K562 (cell line): ENCODE measurements around the gene NT5DC4. TPM values are rescaled to one million over a fixed set of nuclear protein-coding genes. Genes with fewer than 3 reads are reported as not detected.

Experiments
- ATAC-seq: fragments of 200-7000 bp; cut with Tn5 transposase; 3 replicates; pipeline ENCODE4 v1.9.1; 2020; ENCODE audit warnings: moderate library complexity
- BruUV-seq: library from RNA; stranded (reverse); fragments of 400-500 nt; replicated peaks from 2 replicates; lab custom pipeline; 2021; lab: Mats Ljungman, UMichigan
- CTCF ChIA-PET: fragments of 300-600 bp; formaldehyde crosslinking; extraction: SDS; loops from one replicate; lab custom pipeline; 2021; ENCODE audit warnings: low intra/inter-chr PET ratio; lab: Yijun Ruan, JAX
- POLR2A ChIA-PET: fragments of 300-600, 350-650 bp; sonication (Branson Sonifier 250); formaldehyde crosslinking; extraction: SDS; loops from one replicate; lab custom pipeline; 2021; ENCODE audit warnings: antibody characterized with exemption, inconsistent platforms; lab: Yijun Ruan, JAX
- DNase-seq, 4 experiments: peaks; one replicate each; pipeline versions ENCODE4 v3.0.0 to v3.0.0-alpha.2; 2011 to 2018; ENCODE audit warnings: low spot score in 3 of 4, mixed read lengths in 3 of 4; ENCODE audit errors: extremely low read depth in 1 of 4
- FAIRE-seq: peaks from 2 replicates; lab custom pipeline; 2011; peaks lifted over from hg19 to GRCh38; lab: Jason Lieb, UNC
- H2AFZ ChIP-seq: 2 replicates; pipeline ENCODE4 v1.6.0; 2011; ENCODE audit warnings: low read depth, low read length, control low read depth, inconsistent platforms
- H3K27ac ChIP-seq: fragments of 200-600 bp; 3 replicates; pipeline ENCODE4 v1.8.0; 2011; ENCODE audit warnings: low read depth, mild to moderate bottlenecking, control low read depth, inconsistent platforms, low read length, moderate library complexity, mixed read lengths; ENCODE audit errors: extremely low read depth
- H3K27me3 ChIP-seq, 2 experiments: fragments of 300-600 bp in 1 of 2; 2 replicates in 1 of 2; 3 replicates in 1 of 2; pipeline versions ENCODE4 v1.6.0 to v1.8.0; 2011; ENCODE audit warnings: inconsistent platforms in 2 of 2, low read length in 2 of 2, mild to moderate bottlenecking in 1 of 2, mixed read lengths in 1 of 2, moderate library complexity in 1 of 2; ENCODE audit not compliant: control insufficient read depth in 2 of 2, insufficient read depth in 2 of 2
- H3K36me3 ChIP-seq: fragments of 300-600 bp; 3 replicates; pipeline ENCODE4 v1.8.0; 2011; ENCODE audit warnings: mild to moderate bottlenecking, low read length, inconsistent platforms; ENCODE audit not compliant: control insufficient read depth, insufficient read depth
- H3K4me1 ChIP-seq, 2 experiments: fragments of 200-600 bp in 1 of 2; replicated peaks in 1 of 2; 2 replicates in 1 of 2; 3 replicates in 1 of 2; pipeline versions ENCODE4 v1.5.1 to v1.8.0; 2011; ENCODE audit warnings: inconsistent platforms in 2 of 2, low read length in 2 of 2, mild to moderate bottlenecking in 1 of 2, mixed read lengths in 1 of 2, moderate library complexity in 1 of 2; ENCODE audit not compliant: control insufficient read depth in 2 of 2, insufficient read depth in 2 of 2
- H3K4me2 ChIP-seq: 2 replicates; pipeline ENCODE4 v1.6.1; 2011; ENCODE audit warnings: low read length, control low read depth, inconsistent platforms, mixed read lengths; ENCODE audit not compliant: insufficient read depth
- H3K4me3 ChIP-seq: fragments of 200-600 bp; sonication (generic), shearing (Covaris generic); 2 replicates; pipeline ENCODE4 v1.5.1; 2016; ENCODE audit warnings: control low read depth, inconsistent platforms
- H3K79me2 ChIP-seq: fragments of 200-600 bp; 3 replicates; pipeline ENCODE4 v1.8.0; 2011; ENCODE audit warnings: low read length, inconsistent platforms; ENCODE audit not compliant: control insufficient read depth, insufficient read depth
- H3K9ac ChIP-seq, 2 experiments: 2 replicates each; pipeline versions ENCODE4 v1.6.0 to v1.6.1; 2011; ENCODE audit warnings: low read depth in 2 of 2, low read length in 2 of 2, control low read depth in 1 of 2, inconsistent platforms in 1 of 2, mild to moderate bottlenecking in 1 of 2, mixed read lengths in 1 of 2; ENCODE audit not compliant: insufficient read depth in 1 of 2
- H3K9me1 ChIP-seq: one replicate; pipeline ENCODE4 v1.6.0; 2011; ENCODE audit warnings: inconsistent platforms, mild to moderate bottlenecking, low read length, moderate library complexity; ENCODE audit not compliant: control insufficient read depth, insufficient read depth
- H3K9me3 ChIP-seq: replicated peaks from 2 replicates; pipeline ENCODE4 v1.5.1; 2011; ENCODE audit warnings: low read depth, low read length, inconsistent platforms; ENCODE audit not compliant: control insufficient read depth, insufficient read depth
- H4K20me1 ChIP-seq: replicated peaks from 2 replicates; pipeline ENCODE4 v1.6.1; 2011; ENCODE audit warnings: low read length, inconsistent platforms, mixed read lengths; ENCODE audit not compliant: control insufficient read depth, insufficient read depth
- CBX5 ChIP-seq: IDR thresholded peaks from 2 replicates; pipeline ENCODE4 v1.6.1; 2014; ENCODE audit warnings: low read depth, borderline replicate concordance
- EHMT2 ChIP-seq: fragments of 450-650 bp; IDR thresholded peaks from 2 replicates; pipeline ENCODE4 v1.6.1; 2018; ENCODE audit warnings: antibody characterized with exemption
- KAT2B ChIP-seq: IDR thresholded peaks from one replicate; pipeline ENCODE4 v1.6.1; 2012; ENCODE audit warnings: low read depth, mild to moderate bottlenecking, control low read depth, inconsistent platforms, low read length, moderate library complexity
- MITF ChIP-seq: IDR thresholded peaks from 2 replicates; pipeline ENCODE4 v1.6.1; 2014; ENCODE audit warnings: antibody characterized with exemption
- NFATC3 ChIP-seq: fragments of 450-650 bp; IDR thresholded peaks from 2 replicates; pipeline ENCODE4 v1.6.1; 2017; ENCODE audit warnings: mild to moderate bottlenecking
- NR2C1 ChIP-seq, 2 experiments: fragments of 450-650 bp; IDR thresholded peaks; 2 replicates each; pipeline ENCODE4 v1.6.1; 2017; ENCODE audit warnings: mild to moderate bottlenecking in 2 of 2, antibody characterized with exemption in 1 of 2, inconsistent platforms in 1 of 2, missing compliant biosample characterization in 1 of 2, missing genetic modification characterization in 1 of 2
- POU5F1 ChIP-seq: fragments of 150-350 bp; IDR thresholded peaks from 2 replicates; pipeline ENCODE4 v1.6.1; 2014; ENCODE audit warnings: borderline replicate concordance, low read length, low read depth, mild to moderate bottlenecking; ENCODE audit not compliant: partially characterized antibody
- RBBP5 ChIP-seq: fragments of 200-600 bp; sonication (generic); IDR thresholded peaks from 2 replicates; pipeline ENCODE4 v1.6.1; 2012; ENCODE audit warnings: borderline replicate concordance, mild to moderate bottlenecking, low read length, control low read depth, inconsistent platforms; ENCODE audit not compliant: insufficient read depth, poor library complexity, severe bottlenecking
- SNAPC5 ChIP-seq: fragments of 250-450 bp; sonication (Bioruptor Pico); IDR thresholded peaks from 2 replicates; pipeline ENCODE4 v1.8.0; 2021; ENCODE audit warnings: moderate library complexity, mild to moderate bottlenecking, inconsistent platforms
- TGIF2 ChIP-seq: sonication (generic); formaldehyde crosslinking; IDR thresholded peaks from 2 replicates; pipeline ENCODE4 v1.8.1; 2022; ENCODE audit warnings: mild to moderate bottlenecking, missing genetic modification reagents, moderate library complexity
- ZC3H11A ChIP-seq: IDR thresholded peaks from 2 replicates; pipeline ENCODE4 v1.6.1; 2012; ENCODE audit warnings: low read depth, low read length, improper control_type of control experiment
- ZNF165 ChIP-seq: fragments of 250-450 bp; sonication (Bioruptor Pico); IDR thresholded peaks from 2 replicates; pipeline ENCODE4 v1.4.0; 2020; ENCODE audit warnings: borderline replicate concordance
- ZNF23 ChIP-seq: fragments of 250-450 bp; sonication (Bioruptor Pico); IDR thresholded peaks from 2 replicates; pipeline ENCODE4 v1.4.0; 2020; ENCODE audit warnings: mild to moderate bottlenecking
- ZNF263 ChIP-seq: sonication (generic); formaldehyde crosslinking; IDR thresholded peaks from 2 replicates; pipeline ENCODE4 v1.8.0; 2022; ENCODE audit warnings: mild to moderate bottlenecking, missing genetic modification reagents, borderline replicate concordance
- ZNF445 ChIP-seq: fragments of 250-450 bp; sonication (Bioruptor Pico); IDR thresholded peaks from 2 replicates; pipeline ENCODE4 v1.4.0; 2020; ENCODE audit warnings: low read depth, mild to moderate bottlenecking, moderate library complexity
- ZNF583 ChIP-seq: fragments of 250-450 bp; sonication (Bioruptor Pico); IDR thresholded peaks from 2 replicates; pipeline ENCODE4 v1.4.0; 2020
- WGBS: fragments of 100-300 bp; shearing (Covaris generic); methylation state at CpG from one replicate; pipeline ENCODE4 v1.1.6; 2016; ENCODE audit warnings: low coverage, mixed read lengths; ENCODE audit not compliant: insufficient coverage; ENCODE audit errors: missing lambda C conversion rate; 5-methylcytosine and 5-hydroxymethylcytosine counted together
- in situ Hi-C: fragments of 300-500 bp; cut with MboI; formaldehyde crosslinking; loops from 4 replicates; pipeline ENCODE4 v1.15.0; 2018; ENCODE audit warnings: inconsistent platforms, mixed read lengths
- intact Hi-C: fragments of 100-400 bp; cut with micrococcal nuclease; formaldehyde crosslinking; loops from 2 replicates; pipeline ENCODE4 v1.14.2; 2022
- polyA plus RNA-seq, 8 experiments: library from polyadenylated mRNA; depleted of rRNA in 4 of 8; stranded (reverse) in 5 of 8; unstranded in 3 of 8; fragments of >200 nt; fragmentation: Nextera tagmentation in 2 of 8; fragmentation: Illumina TruSeq in 1 of 8; extraction: Ambion mirVana in 2 of 8; extraction: Trizol in 1 of 8; gene quantifications; 2 replicates each; pipeline versions ENCODE4 v1.2.1 to v1.2.3, GENCODE V29; 2011 to 2014; ENCODE audit warnings: inconsistent platforms in 1 of 8, missing spikeins in 1 of 8
- total RNA-seq, 7 experiments: library from RNA; depleted of rRNA in 6 of 7; stranded (reverse); fragments of >200 nt in 6 of 7; fragmentation: Illumina TruSeq in 2 of 7; extraction: Trizol in 2 of 7; gene quantifications; 2 replicates each; pipeline versions ENCODE4 v1.2.1 to v1.2.3, GENCODE V29; 2011 to 2021; ENCODE audit warnings: low replicate concordance in 1 of 7
- TF ChIP-seq, protein P1 (sequence below): sonication (generic); formaldehyde crosslinking; IDR thresholded peaks from 2 replicates; pipeline ENCODE4 v1.8.1; 2023; ENCODE audit warnings: mild to moderate bottlenecking, missing genetic modification reagents, moderate library complexity
- TF ChIP-seq, protein P2 (sequence below): fragments of 250-450 bp; sonication (Bioruptor Pico); IDR thresholded peaks from 2 replicates; pipeline ENCODE4 v1.5.0; 2021; ENCODE audit warnings: mild to moderate bottlenecking, moderate library complexity

NT5DC4 gene
- total and polyA plus RNA-seq, 9 of the 15 experiments (the other 6 are each of a cell fraction or from before 2014, with no cell fraction given) = 0.44 to 6.9 (median 2.5) TPM

GRCh38 chr2:112694182-112694581 is 26.6 kb upstream of the NT5DC4 start:
- Histone ChIP-seq H3K4me2 (no peak overlapping the region), H2AFZ (no peak overlapping the region), H3K27me3 (no peaks in the 10 kb centered on the region), H4K20me1 (no peaks in the 10 kb centered on the region), H3K9ac (no peak overlapping the region), H3K4me3 (no peak overlapping the region), H3K9me3 (no peaks in the 10 kb centered on the region), H3K27ac (no peak overlapping the region), H3K36me3 (no peaks in the 10 kb centered on the region), H3K4me1 (peaks cover 29 to 31% of the 10 kb centered on the region in 2 experiments), H3K79me2 (no peaks in the 10 kb centered on the region), H3K9me1 (no peaks in the 10 kb centered on the region)
- no peak for TF ChIP-seq KAT2B
- TF ChIP-seq EHMT2 = no peak
- TF ChIP-seq TGIF2 (CRISPR knock-in tag) = no peak
- TF ChIP-seq ZNF263 (CRISPR knock-in tag) = no peak
- no peak for TF ChIP-seq ZNF23
- TF ChIP-seq POU5F1 = no peak
- no peak for TF ChIP-seq MITF
- TF ChIP-seq NR2C1 (IDR thresholded peaks at IDR 0.05) = no peak
- TF ChIP-seq NR2C1 (tag; IDR thresholded peaks at IDR 0.05) = no peak
- no peak for TF ChIP-seq RBBP5
- no peak for TF ChIP-seq SNAPC5
- TF ChIP-seq ZNF445 (CRISPR knock-in tag) = no peak
- TF ChIP-seq CBX5 = no peak
- TF ChIP-seq, protein P1, sequence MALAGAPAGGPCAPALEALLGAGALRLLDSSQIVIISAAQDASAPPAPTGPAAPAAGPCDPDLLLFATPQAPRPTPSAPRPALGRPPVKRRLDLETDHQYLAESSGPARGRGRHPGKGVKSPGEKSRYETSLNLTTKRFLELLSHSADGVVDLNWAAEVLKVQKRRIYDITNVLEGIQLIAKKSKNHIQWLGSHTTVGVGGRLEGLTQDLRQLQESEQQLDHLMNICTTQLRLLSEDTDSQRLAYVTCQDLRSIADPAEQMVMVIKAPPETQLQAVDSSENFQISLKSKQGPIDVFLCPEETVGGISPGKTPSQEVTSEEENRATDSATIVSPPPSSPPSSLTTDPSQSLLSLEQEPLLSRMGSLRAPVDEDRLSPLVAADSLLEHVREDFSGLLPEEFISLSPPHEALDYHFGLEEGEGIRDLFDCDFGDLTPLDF (CRISPR knock-in tag) = no peak
- no peak for TF ChIP-seq ZNF583 (CRISPR knock-in tag)
- no peak for TF ChIP-seq NFATC3
- TF ChIP-seq ZC3H11A = no peak
- no peak for TF ChIP-seq ZNF165 (CRISPR knock-in tag)
- TF ChIP-seq, protein P2, sequence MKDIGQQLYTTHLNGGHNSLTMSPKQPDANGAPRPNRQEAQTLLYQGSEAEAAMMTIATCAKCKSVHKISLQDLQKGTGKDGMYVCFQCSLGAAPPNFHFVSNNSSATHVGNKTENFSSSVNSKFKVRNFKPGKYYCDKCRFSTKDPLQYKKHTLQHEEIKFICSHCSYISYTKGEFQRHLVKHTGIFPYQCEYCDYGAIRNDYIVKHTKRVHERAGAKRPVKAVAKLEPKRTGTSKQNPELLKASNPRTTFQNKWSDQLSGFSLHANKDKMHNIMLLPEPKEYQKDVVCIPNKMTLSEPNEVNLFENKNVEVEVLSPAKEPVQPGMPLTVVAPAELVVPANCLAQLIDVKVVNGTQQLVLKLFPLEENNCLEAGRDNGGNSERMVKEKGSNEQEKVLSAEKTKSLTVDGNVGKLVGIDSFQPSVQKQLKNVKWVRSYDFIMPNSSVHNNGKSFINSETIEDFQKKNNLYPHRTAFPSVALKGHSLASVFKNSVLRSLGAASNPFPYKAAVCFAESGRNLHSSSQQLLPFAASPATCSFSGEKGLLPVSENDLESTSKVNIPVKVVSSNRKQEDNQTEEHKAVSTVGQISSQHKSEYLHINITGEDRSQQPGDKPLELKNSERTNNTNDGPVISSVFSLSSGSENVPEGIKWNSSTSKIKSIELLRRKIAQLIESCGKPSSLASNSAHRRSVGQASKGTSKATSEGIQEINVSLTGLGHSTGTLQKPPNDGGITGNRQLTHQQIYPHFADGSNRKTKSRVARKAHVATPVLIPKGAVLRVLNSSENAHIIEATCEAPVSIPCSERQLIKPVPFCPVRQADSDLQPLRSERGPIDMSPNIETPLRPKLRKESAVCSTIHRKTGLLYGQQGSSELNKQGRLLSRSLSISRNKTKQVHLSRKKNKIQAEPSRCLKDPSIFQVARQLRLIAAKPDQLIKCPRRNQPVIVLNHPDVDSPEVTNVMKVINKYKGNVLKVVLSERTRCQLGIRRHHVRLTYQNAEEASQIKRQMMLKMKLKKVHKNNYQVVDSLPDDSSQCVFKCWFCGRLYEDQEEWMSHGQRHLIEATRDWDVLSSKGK (CRISPR knock-in tag) = no peak
- 88% methylated on average over 12 of the region's 12 CpGs for WGBS
- intact Hi-C loops = no loop called here
- no TSS peak for BruUV-seq
- ChIA-PET POLR2A (no interaction called here), CTCF (no interaction called here)
- in situ Hi-C loops = no loop called here
- DNase-seq = no peak
- FAIRE-seq = no peak
- ATAC-seq = no peak
